ENCODE results near the gene MIPEP.
"Not testable (repeated sequence)": the region's sequence is repeated elsewhere in the genome, so short reads cannot be mapped to it uniquely, and the experiment has no call there.

Gene MIPEP

DNA sequence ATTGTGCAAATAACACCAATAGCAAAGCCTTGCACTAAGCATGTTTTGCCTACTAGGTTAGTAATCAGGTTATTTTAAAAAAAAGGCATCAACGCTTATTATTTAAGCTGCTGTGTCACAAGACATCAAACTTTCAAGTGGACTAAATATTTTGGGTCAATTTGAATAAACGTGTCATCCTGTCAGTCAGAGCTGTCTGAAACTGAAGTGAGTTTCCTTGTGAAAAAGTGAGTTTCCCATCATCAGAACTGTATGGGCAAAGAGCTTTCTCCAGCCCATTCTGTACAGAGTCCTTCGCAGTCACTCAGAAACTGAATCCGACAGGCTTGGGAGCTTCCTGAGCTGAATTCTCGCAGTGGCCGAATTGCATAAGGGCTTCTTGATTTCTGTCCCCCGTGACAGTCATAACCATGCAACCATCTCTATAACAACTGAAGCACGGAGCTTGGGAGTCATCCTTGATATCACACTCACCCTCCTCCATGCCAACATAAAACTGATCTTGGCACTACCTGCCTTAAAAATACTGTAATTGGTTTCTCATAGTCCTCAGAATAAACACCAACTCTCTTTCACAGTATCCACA is 139.8 kb downstream of the MIPEP start:
- DNase-seq (ENCODE audit: low read depth, low spot score), result no peak

DNA sequence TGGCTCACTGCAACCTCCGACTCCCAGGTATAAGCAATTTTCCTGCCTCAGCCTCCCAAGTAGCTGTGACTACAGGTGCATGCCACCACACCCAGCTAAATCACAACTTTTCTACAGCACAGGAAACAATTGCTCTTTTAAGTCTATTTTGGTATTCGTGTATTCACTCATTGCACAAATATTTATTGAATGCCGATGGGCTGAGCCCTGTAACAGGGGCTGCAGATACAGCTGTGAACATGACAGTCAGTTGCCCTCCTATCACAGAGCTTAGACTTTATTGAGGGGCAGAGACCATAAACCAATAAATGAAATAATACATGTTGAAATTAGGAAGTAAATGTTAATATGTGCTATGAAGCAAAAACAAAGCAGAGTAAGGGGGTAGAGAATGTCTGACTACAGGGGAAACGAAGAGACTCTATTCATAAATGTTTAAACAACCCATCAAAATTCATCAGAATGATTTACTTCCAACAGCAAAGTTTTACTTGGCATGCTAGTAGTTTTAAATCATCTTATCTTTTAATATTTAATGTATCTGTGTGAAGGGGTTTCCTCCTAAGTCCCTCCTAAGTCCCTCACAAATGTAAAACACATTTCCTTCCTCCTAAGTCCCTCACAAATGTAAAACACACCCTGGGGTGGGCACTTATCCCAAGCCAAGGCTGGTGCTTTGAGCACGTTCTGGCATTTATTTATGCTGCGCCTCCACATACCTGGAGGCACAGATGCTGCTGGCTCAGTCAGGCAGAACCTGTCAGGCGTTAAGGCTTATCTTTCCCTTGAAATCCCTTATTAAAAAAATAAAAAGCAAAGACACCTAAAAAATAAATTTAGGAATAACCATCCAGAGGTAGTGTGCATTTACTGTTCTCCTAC is 140.8 kb downstream of the MIPEP start:
- no peak for DNase-seq (ENCODE audit: low read depth, low spot score)

GRCh38 chr13:23746141-23746540 is 143.1 kb downstream of the MIPEP start:
- DNase-seq (ENCODE audit: low read depth, low spot score), result not testable (repeated sequence)

GRCh38 chr13:23744315-23744714 is 144.9 kb downstream of the MIPEP start:
- DNase-seq (ENCODE audit: low read depth, low spot score), result no peak

DNA sequence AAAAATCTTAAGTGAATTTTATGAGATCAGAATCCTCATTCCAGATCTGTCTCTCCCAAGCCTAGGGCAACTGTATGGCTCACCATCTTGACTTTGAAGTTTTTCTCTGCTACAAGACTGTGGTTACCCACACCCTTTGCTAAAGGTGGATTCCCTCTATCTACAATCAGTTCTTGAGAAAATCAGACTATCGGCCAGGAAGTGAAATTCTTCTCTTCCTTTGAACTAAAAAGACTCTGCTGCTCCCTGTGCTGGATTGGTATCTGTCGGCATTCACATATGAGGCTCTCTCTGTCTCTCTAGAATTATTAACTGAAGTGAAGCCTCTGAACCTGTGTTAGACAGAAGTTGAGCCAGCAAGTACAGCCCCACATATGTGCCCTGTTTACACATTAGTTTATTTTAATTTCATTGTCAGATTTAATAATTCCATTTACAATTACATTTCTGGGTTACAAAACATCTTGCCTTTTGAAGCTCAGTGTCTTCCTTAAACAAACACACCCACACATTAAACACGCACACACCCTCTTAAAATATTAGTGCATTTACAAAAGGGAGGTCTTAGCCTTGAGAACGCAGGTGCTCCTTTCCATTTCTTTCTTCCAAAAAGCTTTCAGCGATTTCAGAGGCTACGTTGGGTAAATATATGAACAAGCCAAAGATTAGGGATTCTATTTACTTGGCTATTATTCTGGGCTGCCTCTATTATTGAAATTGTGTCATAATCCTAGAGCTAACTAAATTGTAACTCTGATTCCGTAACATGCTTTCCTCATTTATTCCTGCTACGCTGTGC is 145.7 kb downstream of the MIPEP start:
- DNase-seq (ENCODE audit: low read depth, low spot score), result no peak

GRCh38 chr13:23741879-23742510 is 147.2 kb downstream of the MIPEP start:
- DNase-seq (ENCODE audit: low read depth, low spot score), result no peak

DNA sequence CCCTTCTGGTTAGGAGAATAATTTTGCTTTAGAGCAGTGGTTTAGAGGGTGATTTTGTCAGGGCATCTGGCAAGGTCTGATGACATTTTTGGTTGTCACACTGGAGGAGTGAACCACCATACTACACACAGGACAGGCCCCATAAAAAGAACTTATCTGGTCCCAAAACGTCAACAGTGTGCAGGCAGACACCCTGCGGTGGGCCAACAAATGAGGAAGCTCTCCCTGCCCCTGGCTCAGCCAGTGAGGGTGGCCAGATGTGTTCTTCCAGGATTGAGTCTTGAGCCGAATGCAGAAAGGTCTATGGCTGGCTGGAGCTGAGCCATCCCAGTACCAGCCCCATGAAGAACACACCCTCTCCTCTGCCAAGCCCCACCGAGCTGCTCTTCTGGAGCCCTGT is 149.2 kb downstream of the MIPEP start:
- DNase-seq (ENCODE audit: low read depth, low spot score), result no peak

GRCh38 chr13:23739596-23739995 is 149.6 kb downstream of the MIPEP start:
- DNase-seq (ENCODE audit: low read depth, low spot score), result no peak

- DNase-seq (ENCODE audit: low read depth, low spot score), result no peak
These were observed 152.7 kb downstream of the MIPEP start for GRCh38 chr13:23736541-23736940.

GRCh38 chr13:23735329-23735728 is 153.9 kb downstream of the MIPEP start:
- DNase-seq (ENCODE audit: low read depth, low spot score), result peak; percentile 26

DNA sequence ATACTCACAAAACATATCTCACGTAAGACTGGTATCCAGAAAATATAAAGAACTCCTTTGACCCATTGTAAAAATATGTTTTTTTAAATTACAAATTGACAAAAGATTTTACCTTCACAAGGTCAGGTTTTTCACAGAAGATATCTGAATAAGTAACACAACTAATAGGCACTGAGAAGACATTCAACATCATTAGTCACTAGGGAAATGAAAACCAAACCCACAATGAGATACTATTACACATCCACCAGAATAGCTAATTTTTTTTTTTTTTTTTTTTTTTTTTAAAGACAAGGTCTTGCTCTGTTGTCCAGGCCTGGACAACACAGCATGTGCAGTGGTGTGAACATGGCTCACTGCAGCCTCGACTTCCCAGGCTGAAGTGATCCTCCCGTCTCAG is 157.5 kb downstream of the MIPEP start:
- no peak for DNase-seq (ENCODE audit: low read depth, low spot score)

- no peak for DNase-seq (ENCODE audit: low read depth, low spot score)
These were observed 158.9 kb downstream of the MIPEP start for GRCh38 chr13:23730251-23730650.

GRCh38 chr13:23729531-23729930 is 159.7 kb downstream of the MIPEP start:
- DNase-seq (ENCODE audit: low read depth, low spot score), result no peak

GRCh38 chr13:23728807-23729206 is 160.4 kb downstream of the MIPEP start:
- DNase-seq (ENCODE audit: low read depth, low spot score), result no peak

GRCh38 chr13:23725922-23726321 is 163.3 kb downstream of the MIPEP start:
- no peak for DNase-seq (ENCODE audit: low read depth, low spot score)

DNA sequence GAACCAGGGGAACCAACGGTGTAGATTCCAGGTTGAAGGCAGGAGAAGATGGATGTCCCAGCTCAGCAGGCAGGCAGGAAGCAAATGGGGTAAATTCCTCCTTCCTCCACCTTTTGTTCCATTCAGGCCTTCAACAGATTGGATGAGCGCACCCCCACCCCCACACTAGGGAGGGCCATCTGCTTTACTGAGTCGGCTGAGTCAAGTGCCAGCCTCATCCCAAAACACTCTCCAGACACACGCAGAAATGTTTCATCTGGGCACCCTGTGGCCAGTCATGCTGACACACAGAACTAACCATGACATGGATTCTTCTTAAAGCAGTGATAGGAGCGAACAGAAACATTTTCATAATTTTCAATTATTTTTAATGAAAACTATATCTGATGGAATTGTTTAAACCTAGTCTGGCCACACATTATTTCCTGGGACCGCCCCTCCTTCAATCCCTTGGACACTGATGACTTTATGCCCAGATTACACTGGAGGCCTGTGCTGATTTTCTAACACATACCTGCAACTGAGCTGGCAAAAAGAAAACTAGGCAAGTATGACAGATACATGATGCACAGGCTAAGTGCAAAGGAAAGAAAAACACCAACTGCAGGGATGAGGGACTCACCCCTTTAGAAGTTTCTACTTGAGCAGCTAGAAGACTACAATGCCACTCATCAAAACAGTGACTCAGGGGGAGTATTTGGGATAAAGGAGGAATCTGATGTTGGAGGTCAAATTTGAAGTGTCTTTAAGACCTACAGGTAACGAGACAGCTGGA is 164.8 kb downstream of the MIPEP start:
- no peak for DNase-seq (ENCODE audit: low read depth, low spot score)

- peak; percentile 64 for DNase-seq (ENCODE audit: low read depth, low spot score)
These were observed 165.7 kb downstream of the MIPEP start for GRCh38 chr13:23723471-23723870.

- no peak for DNase-seq (ENCODE audit: low read depth, low spot score)
These were observed 166.3 kb downstream of the MIPEP start for GRCh38 chr13:23722726-23723453.

GRCh38 chr13:23718996-23719395 is 170.2 kb downstream of the MIPEP start:
- DNase-seq (ENCODE audit: low read depth, low spot score), result no peak

GRCh38 chr13:23716401-23716800 is 172.8 kb downstream of the MIPEP start:
- DNase-seq (ENCODE audit: low read depth, low spot score), result no peak
